C4-2B (cell line): Measurements from ENCODE around the gene SERPIND1.

Experiments
- ZFX ChIP-seq: fragments of 450-650 bp; IDR thresholded peaks from 2 replicates; pipeline ENCODE4 v1.6.1; 2017
- TF ChIP-seq, protein P1 (sequence below): fragments of 450-650 bp; conservative IDR thresholded peaks from 2 replicates; pipeline ENCODE4 v1.5.1; 2017; ENCODE audit warnings: mild to moderate bottlenecking

DNA sequence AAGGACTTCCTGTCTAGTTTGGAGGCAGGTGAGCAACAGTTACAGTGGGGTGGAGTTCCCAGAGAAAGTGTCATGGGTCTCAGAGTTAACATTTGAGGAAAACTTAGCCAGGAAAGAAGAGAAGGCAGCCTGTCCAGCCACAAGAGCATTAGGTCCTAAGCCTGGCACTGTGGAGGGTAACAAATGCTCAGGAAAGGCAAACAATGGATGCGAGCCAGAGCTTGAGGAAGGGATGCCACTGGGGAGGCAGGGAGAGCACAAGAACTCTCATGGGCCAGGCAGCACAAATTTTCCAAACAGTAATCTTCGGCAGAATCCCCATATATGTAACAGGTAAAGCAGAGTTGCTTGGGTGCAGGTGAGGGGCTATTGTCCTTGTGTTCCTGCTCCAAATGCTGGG lies 8.0 kb upstream of the SERPIND1 start:
- TF ChIP-seq, protein P1, sequence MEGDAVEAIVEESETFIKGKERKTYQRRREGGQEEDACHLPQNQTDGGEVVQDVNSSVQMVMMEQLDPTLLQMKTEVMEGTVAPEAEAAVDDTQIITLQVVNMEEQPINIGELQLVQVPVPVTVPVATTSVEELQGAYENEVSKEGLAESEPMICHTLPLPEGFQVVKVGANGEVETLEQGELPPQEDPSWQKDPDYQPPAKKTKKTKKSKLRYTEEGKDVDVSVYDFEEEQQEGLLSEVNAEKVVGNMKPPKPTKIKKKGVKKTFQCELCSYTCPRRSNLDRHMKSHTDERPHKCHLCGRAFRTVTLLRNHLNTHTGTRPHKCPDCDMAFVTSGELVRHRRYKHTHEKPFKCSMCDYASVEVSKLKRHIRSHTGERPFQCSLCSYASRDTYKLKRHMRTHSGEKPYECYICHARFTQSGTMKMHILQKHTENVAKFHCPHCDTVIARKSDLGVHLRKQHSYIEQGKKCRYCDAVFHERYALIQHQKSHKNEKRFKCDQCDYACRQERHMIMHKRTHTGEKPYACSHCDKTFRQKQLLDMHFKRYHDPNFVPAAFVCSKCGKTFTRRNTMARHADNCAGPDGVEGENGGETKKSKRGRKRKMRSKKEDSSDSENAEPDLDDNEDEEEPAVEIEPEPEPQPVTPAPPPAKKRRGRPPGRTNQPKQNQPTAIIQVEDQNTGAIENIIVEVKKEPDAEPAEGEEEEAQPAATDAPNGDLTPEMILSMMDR = no peak
- TF ChIP-seq ZFX = no peak
